ENCODE measurements around the gene CCDC8. TPM values are rescaled to one million over a fixed set of nuclear protein-coding genes. Genes with fewer than 3 reads are reported as not detected.

CCDC8 gene
- total RNA-seq, 1 donor from 2014 or later: 13.3 TPM

- no peaks in the 10 kb centered on the region for H3K27me3 Mint-ChIP-seq (ENCODE audit: unreplicated experiment)
- H3K4me1 Mint-ChIP-seq (ENCODE audit: unreplicated experiment): no peaks in the 10 kb centered on the region
- no peak overlapping the region for H3K4me3 Mint-ChIP-seq (ENCODE audit: unreplicated experiment)
- TF ChIP-seq CTCF (IDR thresholded peaks at IDR 0.05; ENCODE audit: unreplicated experiment): no peak
- DNase-seq (ENCODE audit: low spot score): no peak
- no peak overlapping the region for H3K27ac Mint-ChIP-seq (ENCODE audit: unreplicated experiment)
- H3K36me3 Mint-ChIP-seq (ENCODE audit: low read depth, unreplicated experiment): peaks cover 27% of the 10 kb centered on the region
- no peaks in the 10 kb centered on the region for H3K9me3 Mint-ChIP-seq (ENCODE audit: unreplicated experiment)
Measured at GRCh38 chr19:46364359-46364758, 49.0 kb downstream of the CCDC8 start.

DNA sequence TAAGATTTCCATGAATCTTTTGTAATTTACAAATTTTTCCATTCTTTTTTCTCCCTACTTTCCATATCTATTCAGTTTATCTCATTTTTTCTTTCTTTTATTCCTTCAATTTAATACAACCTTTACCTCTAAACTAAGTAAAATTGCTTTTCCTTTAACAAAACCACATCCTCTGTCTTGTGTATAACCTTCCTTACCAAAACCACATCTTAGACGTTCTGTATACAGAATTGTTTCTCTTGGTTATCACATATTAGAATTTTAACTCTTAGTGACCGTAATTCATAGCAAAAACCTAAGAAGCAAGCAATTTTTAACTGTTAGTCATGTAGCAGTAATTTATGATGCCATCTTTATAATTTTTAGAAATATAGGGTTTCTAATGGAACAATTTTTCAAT is 51.4 kb downstream of the CCDC8 start:
- Mint-ChIP-seq H3K4me1 (ENCODE audit: unreplicated experiment) (no peaks in the 10 kb centered on the region), H3K9me3 (ENCODE audit: unreplicated experiment) (no peaks in the 10 kb centered on the region), H3K4me3 (ENCODE audit: unreplicated experiment) (no peak overlapping the region), H3K27ac (ENCODE audit: unreplicated experiment) (no peak overlapping the region), H3K27me3 (ENCODE audit: unreplicated experiment) (no peaks in the 10 kb centered on the region), H3K36me3 (ENCODE audit: low read depth, unreplicated experiment) (peaks cover 20% of the 10 kb centered on the region)
- no peak for TF ChIP-seq CTCF (IDR thresholded peaks at IDR 0.05; ENCODE audit: unreplicated experiment)
- DNase-seq (ENCODE audit: low spot score): no peak

Other genes with a start within 250 kb of the CCDC8 start
- not detected for gene IGFL1, start 183.8 kb downstream of the CCDC8 start, total RNA-seq (ENCODE audit: unreplicated experiment)
- gene HIF3A, start 116.5 kb downstream of the CCDC8 start, total RNA-seq (ENCODE audit: unreplicated experiment): 54.2 TPM
- gene PPP5C, start 66.5 kb downstream of the CCDC8 start, total RNA-seq (ENCODE audit: unreplicated experiment): 66.7 TPM
- 0.41 TPM for gene PNMA8C, start 15.4 kb upstream of the CCDC8 start, total RNA-seq (ENCODE audit: unreplicated experiment)
- gene PNMA8A, start 58.0 kb upstream of the CCDC8 start, total RNA-seq (ENCODE audit: unreplicated experiment): 12.4 TPM
- 1.3 TPM for gene PNMA8B, start 82.3 kb upstream of the CCDC8 start, total RNA-seq (ENCODE audit: unreplicated experiment)
- 564 TPM for gene CALM3, start 187.8 kb upstream of the CCDC8 start, total RNA-seq (ENCODE audit: unreplicated experiment)
- gene PTGIR, start 211.5 kb upstream of the CCDC8 start, total RNA-seq (ENCODE audit: unreplicated experiment): not detected
- gene GNG8, start 222.6 kb upstream of the CCDC8 start, total RNA-seq (ENCODE audit: unreplicated experiment): not detected
- gene DACT3, start 247.6 kb upstream of the CCDC8 start, total RNA-seq (ENCODE audit: unreplicated experiment): 1.1 TPM